GM20431 (cell line): Measurements from ENCODE around the gene PARP1.
"Not testable (repeated sequence)": the region's sequence is repeated elsewhere in the genome, so short reads cannot be mapped to it uniquely, and the experiment has no call there.

Source experiments
- in situ Hi-C: fragments of 300-500 bp; cut with MseI, MboI; formaldehyde crosslinking; loops from one replicate; pipeline ENCODE4 v1.15.0; 2020; ENCODE audit warnings: low sequenced_read_pairs; ENCODE audit not compliant: unreplicated experiment

The PARP1 gene

GRCh38 chr1:226407497-226408284 lies at the start of gene PARP1:
PARP1 (minus strand) TSS chr1:226408093; CDS start chr1:226407929, 164 bp downstream.
- in situ Hi-C loops = no loop called here

GRCh38 chr1:226457307-226457712 lies 49.4 kb upstream of the PARP1 start:
- in situ Hi-C loops = no loop called here

- in situ Hi-C loops = no loop called here
Observed at GRCh38 chr1:226455843-226456242, 48.0 kb upstream of the PARP1 start.

GRCh38 chr1:226454349-226454748 lies 46.5 kb upstream of the PARP1 start:
- in situ Hi-C loops = no loop called here

GRCh38 chr1:226453015-226453704 lies 45.3 kb upstream of the PARP1 start:
- in situ Hi-C loops = no loop called here

GRCh38 chr1:226450688-226451087 lies 42.8 kb upstream of the PARP1 start:
- in situ Hi-C loops = no loop called here

- in situ Hi-C loops = no loop called here
Observed at GRCh38 chr1:226449823-226450222, 41.9 kb upstream of the PARP1 start.

- in situ Hi-C loops = no loop called here
Observed at GRCh38 chr1:226447932-226448665, 40.2 kb upstream of the PARP1 start.

- in situ Hi-C loops = no loop called here
Observed at GRCh38 chr1:226446094-226446493, 38.2 kb upstream of the PARP1 start.

- in situ Hi-C loops = no loop called here
Observed at GRCh38 chr1:226444901-226445300, 37.0 kb upstream of the PARP1 start.

GRCh38 chr1:226443439-226443838 lies 35.5 kb upstream of the PARP1 start:
- in situ Hi-C loops = no loop called here

GRCh38 chr1:226443033-226443432 lies 35.1 kb upstream of the PARP1 start:
- in situ Hi-C loops = no loop called here

- in situ Hi-C loops = no loop called here
Observed at GRCh38 chr1:226441629-226442028, 33.7 kb upstream of the PARP1 start.

GRCh38 chr1:226440512-226440911 lies 32.6 kb upstream of the PARP1 start:
- in situ Hi-C loops = no loop called here

- in situ Hi-C loops = no loop called here
Observed at GRCh38 chr1:226438007-226438406, 30.1 kb upstream of the PARP1 start.

- in situ Hi-C loops = no loop called here
Observed at GRCh38 chr1:226436855-226437491, 29.1 kb upstream of the PARP1 start.

GRCh38 chr1:226436472-226436854 lies 28.6 kb upstream of the PARP1 start:
- in situ Hi-C loops = no loop called here

- in situ Hi-C loops = no loop called here
Observed at GRCh38 chr1:226433341-226433720, 25.4 kb upstream of the PARP1 start.

GRCh38 chr1:226432586-226433340 lies 24.9 kb upstream of the PARP1 start:
- in situ Hi-C loops = no loop called here

GRCh38 chr1:226431898-226432297 lies 24.0 kb upstream of the PARP1 start:
- in situ Hi-C loops = not testable (repeated sequence)
